KG1 (cell line): Measurements from ENCODE around the gene SLC46A2.

Source experiments
- DNase-seq: peaks from one replicate; lab custom pipeline; 2025; lab: John Stamatoyannopoulos, UW

Gene SLC46A2

GRCh38 chr9:112890106-112891081, at the start of gene SLC46A2:
SLC46A2 (minus strand) TSS chr9:112890876; CDS start chr9:112890681, 195 bp downstream.
- DNase-seq: no peak

- DNase-seq: no peak
These were observed 48.7 kb upstream of the SLC46A2 start for GRCh38 chr9:112939418-112939817.

- DNase-seq: no peak
These were observed 43.0 kb upstream of the SLC46A2 start for GRCh38 chr9:112933696-112934095.

GRCh38 chr9:112925058-112925641, 34.5 kb upstream of the SLC46A2 start:
- no peak for DNase-seq

GRCh38 chr9:112921549-112921948, 30.9 kb upstream of the SLC46A2 start:
- no peak for DNase-seq

GRCh38 chr9:112917987-112918362, 27.3 kb upstream of the SLC46A2 start:
- DNase-seq: no peak

GRCh38 chr9:112917047-112917986, 26.6 kb upstream of the SLC46A2 start:
- DNase-seq: no peak

GRCh38 chr9:112914524-112914923, 23.8 kb upstream of the SLC46A2 start:
- no peak for DNase-seq

GRCh38 chr9:112913326-112913725, 22.6 kb upstream of the SLC46A2 start:
- DNase-seq: no peak

GRCh38 chr9:112912636-112913035, 22.0 kb upstream of the SLC46A2 start:
- no peak for DNase-seq

- no peak for DNase-seq
These were observed 21.1 kb upstream of the SLC46A2 start for GRCh38 chr9:112911736-112912135.

- DNase-seq: no peak
These were observed 14.4 kb upstream of the SLC46A2 start for GRCh38 chr9:112905084-112905483.

- DNase-seq: no peak
These were observed 10.2 kb upstream of the SLC46A2 start for GRCh38 chr9:112900901-112901300.

GRCh38 chr9:112900488-112900887, 9.8 kb upstream of the SLC46A2 start:
- DNase-seq: no peak

GRCh38 chr9:112898872-112899311, 8.2 kb upstream of the SLC46A2 start:
- DNase-seq: no peak

GRCh38 chr9:112896131-112896530, 5.5 kb upstream of the SLC46A2 start:
- DNase-seq: no peak

- DNase-seq: no peak
These were observed 4.0 kb upstream of the SLC46A2 start for GRCh38 chr9:112894699-112895098.

GRCh38 chr9:112894041-112894440, 3.4 kb upstream of the SLC46A2 start:
- DNase-seq: no peak

- DNase-seq: no peak
These were observed 2.3 kb upstream of the SLC46A2 start for GRCh38 chr9:112892981-112893380.

GRCh38 chr9:112891521-112891920, 845 bp upstream of the SLC46A2 start:
- no peak for DNase-seq

GRCh38 chr9:112887381-112887780, 3.3 kb downstream of the SLC46A2 start:
- DNase-seq: no peak

GRCh38 chr9:112886351-112886750, 4.3 kb downstream of the SLC46A2 start:
- no peak for DNase-seq
